Measurements from ENCODE around the gene RASGRF2. TPM values are rescaled to one million over a fixed set of nuclear protein-coding genes. Genes with fewer than 3 reads are reported as not detected.
"Not testable (repeated sequence)": the region's sequence is repeated elsewhere in the genome, so short reads cannot be mapped to it uniquely, and the experiment has no call there.

Gene RASGRF2
- total RNA-seq, 1 experiment from 2014 or later: 19.4 TPM

DNA sequence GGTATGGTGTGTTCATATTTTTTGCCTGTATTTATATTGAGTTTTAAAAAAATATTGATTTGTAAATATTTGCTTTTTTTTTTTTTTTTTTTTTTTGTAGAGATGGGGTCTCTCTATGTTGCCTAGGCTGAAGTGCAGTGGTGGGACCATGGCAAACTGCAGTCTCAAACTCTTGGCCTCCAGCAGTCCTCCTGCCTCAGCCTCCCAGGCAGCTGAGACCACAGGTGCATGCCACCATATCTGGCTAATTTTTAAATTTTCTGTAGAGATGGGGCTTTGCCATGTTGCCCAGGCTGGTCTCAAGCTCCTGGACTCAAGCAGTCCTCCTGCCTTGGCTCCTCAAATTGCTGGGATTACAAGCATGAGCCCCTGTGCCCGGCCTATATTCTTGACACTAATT is 78.3 kb downstream of the RASGRF2 start:
- H3K27ac ChIP-seq (ENCODE audit: low read length): no peak overlapping the region
- no peak overlapping the region for H3K4me2 ChIP-seq (ENCODE audit: low read depth, low read length, poor library complexity, severe bottlenecking)
- H3K9ac ChIP-seq (ENCODE audit: low read length): no peak overlapping the region
- H3K9me2 ChIP-seq (replicated peaks; ENCODE audit: insufficient read depth, low read length): no peaks in the 10 kb centered on the region
- peaks cover 4% of the 10 kb centered on the region; the same call in 1 of the 2 replicates for H3K36me3 ChIP-seq (ENCODE audit: insufficient read depth, low read length)
- H3K27me3 ChIP-seq (ENCODE audit: low read length): no peaks in the 10 kb centered on the region
- H3K9me3 ChIP-seq (ENCODE audit: low read length): peaks cover 5% of the 10 kb centered on the region
- H2AFZ ChIP-seq (ENCODE audit: low read length): no peak overlapping the region
- H3K4me3 ChIP-seq (ENCODE audit: low read length): no peak overlapping the region
- H3K4me1 ChIP-seq (ENCODE audit: low read length): peaks cover 15% of the 10 kb centered on the region
- no peak for DNase-seq
- H4K20me1 ChIP-seq (ENCODE audit: insufficient read depth, low read depth, low read length): no peaks in the 10 kb centered on the region
- H3K79me2 ChIP-seq (ENCODE audit: low read length): no peaks in the 10 kb centered on the region

DNA sequence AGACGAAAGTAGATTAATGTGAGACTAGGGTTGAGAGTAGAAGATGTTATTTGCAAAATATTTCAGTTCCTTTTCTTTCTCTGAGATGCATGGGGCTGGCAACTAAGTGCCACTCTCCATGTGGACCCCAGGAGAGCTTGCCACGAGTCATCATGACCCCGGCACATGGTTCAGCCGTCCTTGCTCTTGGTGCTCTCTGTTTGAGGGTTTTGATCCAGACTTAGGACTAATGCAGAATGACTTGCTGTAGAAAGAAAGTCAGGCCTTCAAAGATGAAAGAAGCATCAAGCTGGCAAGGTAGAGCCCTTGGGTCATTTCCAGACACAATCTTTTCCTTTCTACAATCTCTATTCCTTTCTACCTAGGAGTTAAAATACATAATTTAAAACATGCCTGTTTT is 84.7 kb downstream of the RASGRF2 start:
- no peak overlapping the region for H3K4me3 ChIP-seq (ENCODE audit: low read length)
- no peaks in the 10 kb centered on the region for H3K9me3 ChIP-seq (ENCODE audit: low read length)
- no peaks in the 10 kb centered on the region for H4K20me1 ChIP-seq (ENCODE audit: insufficient read depth, low read depth, low read length)
- H3K4me2 ChIP-seq (ENCODE audit: low read depth, low read length, poor library complexity, severe bottlenecking): no peak overlapping the region
- H3K36me3 ChIP-seq (ENCODE audit: insufficient read depth, low read length): no peaks in the 10 kb centered on the region; the same call in 1 of the 2 replicates
- H3K79me2 ChIP-seq (ENCODE audit: low read length): no peaks in the 10 kb centered on the region
- no peak overlapping the region for H3K27ac ChIP-seq (ENCODE audit: low read length)
- no peaks in the 10 kb centered on the region for H3K27me3 ChIP-seq (ENCODE audit: low read length)
- H3K9ac ChIP-seq (ENCODE audit: low read length): no peak overlapping the region
- peaks cover 19% of the 10 kb centered on the region for H3K4me1 ChIP-seq (ENCODE audit: low read length)
- no peak overlapping the region for H2AFZ ChIP-seq (ENCODE audit: low read length)
- no peaks in the 10 kb centered on the region for H3K9me2 ChIP-seq (replicated peaks; ENCODE audit: insufficient read depth, low read length)
- DNase-seq: no peak

- H3K4me2 ChIP-seq (ENCODE audit: low read depth, low read length, poor library complexity, severe bottlenecking): no peak overlapping the region
- no peak for DNase-seq
- no peak overlapping the region for H3K9ac ChIP-seq (ENCODE audit: low read length)
Observed at GRCh38 chr5:81045389-81045807, 85.2 kb downstream of the RASGRF2 start.

GRCh38 chr5:81046041-81046440 is 85.9 kb downstream of the RASGRF2 start:
- DNase-seq: no peak
- Histone ChIP-seq H3K9me2 (replicated peaks; ENCODE audit: insufficient read depth, low read length) (no peaks in the 10 kb centered on the region), H3K27ac (ENCODE audit: low read length) (no peak overlapping the region), H2AFZ (ENCODE audit: low read length) (no peak overlapping the region), H3K4me3 (ENCODE audit: low read length) (no peak overlapping the region), H4K20me1 (ENCODE audit: insufficient read depth, low read depth, low read length) (no peaks in the 10 kb centered on the region), H3K4me2 (ENCODE audit: low read depth, low read length, poor library complexity, severe bottlenecking) (no peak overlapping the region), H3K36me3 (ENCODE audit: insufficient read depth, low read length) (no peaks in the 10 kb centered on the region; the same call in 1 of the 2 replicates), H3K4me1 (ENCODE audit: low read length) (peaks cover 19% of the 10 kb centered on the region), H3K27me3 (ENCODE audit: low read length) (no peaks in the 10 kb centered on the region), H3K9ac (ENCODE audit: low read length) (no peak overlapping the region), H3K9me3 (ENCODE audit: low read length) (no peaks in the 10 kb centered on the region), H3K79me2 (ENCODE audit: low read length) (no peaks in the 10 kb centered on the region)

More at GRCh38 chr5:81045389-81045807, 85.2 kb downstream of the RASGRF2 start:
- H4K20me1 ChIP-seq (ENCODE audit: insufficient read depth, low read depth, low read length): no peaks in the 10 kb centered on the region
- peaks cover 19% of the 10 kb centered on the region for H3K4me1 ChIP-seq (ENCODE audit: low read length)
- no peak overlapping the region for H3K27ac ChIP-seq (ENCODE audit: low read length)
- no peaks in the 10 kb centered on the region; the same call in 1 of the 2 replicates for H3K36me3 ChIP-seq (ENCODE audit: insufficient read depth, low read length)
- H2AFZ ChIP-seq (ENCODE audit: low read length): no peak overlapping the region
- no peaks in the 10 kb centered on the region for H3K9me2 ChIP-seq (replicated peaks; ENCODE audit: insufficient read depth, low read length)
- H3K79me2 ChIP-seq (ENCODE audit: low read length): no peaks in the 10 kb centered on the region
- no peak overlapping the region for H3K4me3 ChIP-seq (ENCODE audit: low read length)
- no peaks in the 10 kb centered on the region for H3K9me3 ChIP-seq (ENCODE audit: low read length)
- no peaks in the 10 kb centered on the region for H3K27me3 ChIP-seq (ENCODE audit: low read length)

- peaks cover 3% of the 10 kb centered on the region; the same call in 1 of the 2 replicates for H3K4me1 ChIP-seq (ENCODE audit: low read length)
- no peaks in the 10 kb centered on the region for H3K9me2 ChIP-seq (replicated peaks; ENCODE audit: insufficient read depth, low read length)
- H3K9ac ChIP-seq (ENCODE audit: low read length): no peak overlapping the region
- H3K36me3 ChIP-seq (ENCODE audit: insufficient read depth, low read length): no peaks in the 10 kb centered on the region
- no peaks in the 10 kb centered on the region for H3K9me3 ChIP-seq (ENCODE audit: low read length)
- H3K4me3 ChIP-seq (ENCODE audit: low read length): no peak overlapping the region
- H3K79me2 ChIP-seq (ENCODE audit: low read length): no peaks in the 10 kb centered on the region
- H4K20me1 ChIP-seq (ENCODE audit: insufficient read depth, low read depth, low read length): no peaks in the 10 kb centered on the region
- no peak overlapping the region for H2AFZ ChIP-seq (ENCODE audit: low read length)
- no peak for DNase-seq
- 0 out of 2 replicates have a peak overlapping the region, but pooled peaks have one; percentile 4 for H3K27ac ChIP-seq (ENCODE audit: low read length)
- H3K4me2 ChIP-seq (ENCODE audit: low read depth, low read length, poor library complexity, severe bottlenecking): no peak overlapping the region
- no peaks in the 10 kb centered on the region for H3K27me3 ChIP-seq (ENCODE audit: low read length)
Observed at GRCh38 chr5:81052325-81052724, 92.2 kb downstream of the RASGRF2 start.

- H3K27ac ChIP-seq (ENCODE audit: low read length): not testable (repeated sequence)
Observed at GRCh38 chr5:81053282-81053681, 93.1 kb downstream of the RASGRF2 start.

GRCh38 chr5:81058121-81058520 is 98.0 kb downstream of the RASGRF2 start:
- Histone ChIP-seq H3K4me2 (ENCODE audit: low read depth, low read length, poor library complexity, severe bottlenecking) (no peak overlapping the region), H3K9me2 (replicated peaks; ENCODE audit: insufficient read depth, low read length) (no peaks in the 10 kb centered on the region), H4K20me1 (ENCODE audit: insufficient read depth, low read depth, low read length) (no peaks in the 10 kb centered on the region), H3K27me3 (ENCODE audit: low read length) (no peaks in the 10 kb centered on the region), H3K4me3 (ENCODE audit: low read length) (no peak overlapping the region), H3K9ac (ENCODE audit: low read length) (no peak overlapping the region), H3K9me3 (ENCODE audit: low read length) (no peaks in the 10 kb centered on the region), H3K27ac (ENCODE audit: low read length) (no peak overlapping the region), H2AFZ (ENCODE audit: low read length) (no peak overlapping the region), H3K36me3 (ENCODE audit: insufficient read depth, low read length) (peaks cover 2% of the 10 kb centered on the region; the same call in 1 of the 2 replicates), H3K79me2 (ENCODE audit: low read length) (no peaks in the 10 kb centered on the region), H3K4me1 (ENCODE audit: low read length) (no peaks in the 10 kb centered on the region)
- no peak for DNase-seq

More at GRCh38 chr5:81053282-81053681, 93.1 kb downstream of the RASGRF2 start:
- H3K36me3 ChIP-seq (ENCODE audit: insufficient read depth, low read length); H3K4me2 ChIP-seq (ENCODE audit: low read depth, low read length, poor library complexity, severe bottlenecking); H3K79me2 ChIP-seq (ENCODE audit: low read length); H2AFZ ChIP-seq (ENCODE audit: low read length); DNase-seq; H3K9me2 ChIP-seq (replicated peaks; ENCODE audit: insufficient read depth, low read length); H3K4me1 ChIP-seq (ENCODE audit: low read length); H3K9ac ChIP-seq (ENCODE audit: low read length); H4K20me1 ChIP-seq (ENCODE audit: insufficient read depth, low read depth, low read length); H3K4me3 ChIP-seq (ENCODE audit: low read length); H3K27me3 ChIP-seq (ENCODE audit: low read length); H3K9me3 ChIP-seq (ENCODE audit: low read length): not testable (repeated sequence)

DNA sequence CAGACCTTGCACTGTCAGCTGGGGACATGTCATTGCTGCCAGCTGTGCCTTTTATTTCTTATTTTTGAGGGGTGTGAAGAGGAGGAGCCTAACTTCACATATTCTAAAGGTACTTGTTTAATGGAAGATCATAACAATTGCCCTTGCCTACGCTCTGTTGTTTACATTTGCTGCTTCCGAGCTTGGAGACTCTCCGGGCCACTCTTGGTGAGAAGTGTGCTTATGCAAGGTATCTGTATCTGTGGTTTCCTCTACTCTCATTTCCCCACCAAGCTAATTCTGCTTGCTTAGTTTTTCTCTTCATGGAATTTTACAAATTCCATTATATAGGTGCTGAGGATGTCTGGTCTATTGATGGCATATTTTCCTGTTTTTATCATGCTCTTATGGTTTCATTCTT is 105.3 kb downstream of the RASGRF2 start:
- H3K9me3 ChIP-seq (ENCODE audit: low read length): no peaks in the 10 kb centered on the region
- H3K9me2 ChIP-seq (replicated peaks; ENCODE audit: insufficient read depth, low read length): no peaks in the 10 kb centered on the region
- no peaks in the 10 kb centered on the region for H3K79me2 ChIP-seq (ENCODE audit: low read length)
- H3K4me1 ChIP-seq (ENCODE audit: low read length): peaks cover 8% of the 10 kb centered on the region
- no peak overlapping the region for H3K9ac ChIP-seq (ENCODE audit: low read length)
- no peak overlapping the region for H3K4me2 ChIP-seq (ENCODE audit: low read depth, low read length, poor library complexity, severe bottlenecking)
- no peak overlapping the region for H2AFZ ChIP-seq (ENCODE audit: low read length)
- peaks cover 15% of the 10 kb centered on the region; the same call in 1 of the 2 replicates for H3K36me3 ChIP-seq (ENCODE audit: insufficient read depth, low read length)
- no peaks in the 10 kb centered on the region for H4K20me1 ChIP-seq (ENCODE audit: insufficient read depth, low read depth, low read length)
- no peak overlapping the region for H3K4me3 ChIP-seq (ENCODE audit: low read length)
- DNase-seq: no peak
- no peaks in the 10 kb centered on the region for H3K27me3 ChIP-seq (ENCODE audit: low read length)
- no peak overlapping the region for H3K27ac ChIP-seq (ENCODE audit: low read length)
